Embryonic facial prominence (tissue), 1 donor: Measurements from ENCODE around the gene TMIGD2.
A peak's percentile ranks its signal among the peaks of the same experiment; 100 is the strongest.
"Not testable (repeated sequence)": the region's sequence is repeated elsewhere in the genome, so short reads cannot be mapped to it uniquely, and the experiment has no call there.

Experiments
- DNase-seq: peaks from one replicate; pipeline ENCODE4 v3.0.0-alpha.2; 2016; ENCODE audit errors: extremely low spot score

Gene TMIGD2

DNA sequence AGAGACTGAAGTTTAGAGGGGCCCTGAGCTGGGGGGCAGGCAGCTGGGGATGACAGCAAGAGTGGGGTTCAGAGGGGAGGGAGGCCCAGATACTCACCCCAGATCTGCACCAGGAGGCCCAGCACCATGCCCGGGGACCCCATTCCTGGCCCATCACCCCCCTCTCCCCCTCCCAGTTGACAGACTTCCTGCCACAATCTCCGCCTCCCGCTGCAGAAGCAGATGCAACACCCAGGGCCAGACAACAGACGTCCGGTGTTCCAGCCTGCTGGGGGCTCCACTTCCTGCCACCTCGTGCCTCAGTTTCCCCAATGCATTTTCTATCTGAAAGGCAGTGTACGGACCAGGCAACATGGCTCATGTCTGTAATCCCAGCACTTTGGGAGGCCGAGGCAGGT lies at the start of gene TMIGD2:
Gene TMIGD2, minus strand, starts transcription at position 147 of the 398 bp plus-strand sequence. Its CDS starts 4 bp downstream, at position 143.
- DNase-seq, result no peak

GRCh38 chr19:4350726-4351125 lies 48.5 kb upstream of the TMIGD2 start:
- no peak for DNase-seq

DNA sequence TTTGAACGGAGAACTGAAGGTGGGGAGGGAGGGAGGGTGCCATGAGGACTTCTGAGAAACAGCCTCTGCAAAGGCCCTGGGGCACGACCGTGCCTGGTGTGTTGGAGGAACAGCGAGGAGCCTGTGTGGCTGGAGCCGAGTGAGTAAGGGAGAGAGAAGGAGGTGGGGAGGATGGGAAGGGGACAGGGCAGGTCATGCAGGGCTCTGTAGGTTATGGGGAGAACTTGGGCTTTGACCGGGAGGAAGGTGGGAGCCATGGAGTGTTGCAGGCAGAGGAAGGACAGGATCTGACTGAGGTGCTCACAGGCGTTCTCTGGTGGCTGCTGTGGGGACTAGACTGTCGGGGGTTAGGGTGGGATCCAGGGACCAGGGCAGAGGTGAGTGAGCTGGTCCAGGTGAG lies 47.9 kb upstream of the TMIGD2 start:
- no peak for DNase-seq

DNA sequence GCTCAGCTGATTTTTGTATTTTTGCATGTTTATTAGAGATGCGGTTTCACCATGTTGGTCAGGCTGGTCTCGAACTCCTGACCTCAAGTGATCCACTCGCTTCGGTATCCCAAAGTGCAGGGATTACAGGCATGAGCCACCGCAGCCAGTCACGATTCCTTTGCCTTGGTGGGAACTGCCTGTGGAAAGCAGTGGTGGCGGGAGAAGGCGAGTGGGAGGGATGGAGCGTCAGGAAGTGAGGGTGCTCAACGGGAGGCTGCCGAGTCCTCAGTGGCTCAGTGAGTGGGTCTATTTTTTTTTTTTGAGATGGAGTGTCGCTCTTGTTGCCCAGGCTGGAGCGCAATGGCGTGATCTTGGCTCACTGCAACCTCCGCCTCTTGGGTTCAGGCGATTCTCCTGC lies 47.0 kb upstream of the TMIGD2 start:
- DNase-seq, result not testable (repeated sequence)

GRCh38 chr19:4347521-4347920 lies 45.3 kb upstream of the TMIGD2 start:
- DNase-seq, result no peak

DNA sequence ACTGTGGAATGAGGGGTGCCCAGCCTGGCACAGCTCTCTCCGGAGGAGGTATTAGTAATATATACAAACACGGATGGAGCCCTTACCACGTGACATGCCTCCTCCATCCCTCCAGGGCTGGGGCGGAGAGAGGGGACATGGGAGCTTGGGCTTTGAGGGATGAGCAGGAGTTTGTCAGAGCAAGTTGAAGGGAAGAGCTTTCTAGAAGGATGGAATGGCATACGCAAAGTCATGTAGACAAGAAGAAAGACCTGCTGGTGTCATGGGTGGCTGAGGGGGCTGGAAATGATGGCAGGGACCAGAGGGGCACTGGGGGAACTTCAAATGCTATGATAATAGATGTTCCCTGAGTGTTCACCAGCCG lies 43.8 kb upstream of the TMIGD2 start:
- DNase-seq, result no peak

GRCh38 chr19:4345342-4346019 lies 43.3 kb upstream of the TMIGD2 start:
- DNase-seq, result no peak

- peak; percentile 61 for DNase-seq
Observed at GRCh38 chr19:4343370-4344307, 41.5 kb upstream of the TMIGD2 start, which contains the start of gene MPND. Gene MPND, plus strand, starts transcription at chr19:4343562. Its CDS starts 32 bp downstream, at chr19:4343594.

- DNase-seq, result peak; percentile 100
Observed at GRCh38 chr19:4342615-4343369, 40.6 kb upstream of the TMIGD2 start.

GRCh38 chr19:4342314-4342614 lies 40.1 kb upstream of the TMIGD2 start:
- no peak for DNase-seq

DNA sequence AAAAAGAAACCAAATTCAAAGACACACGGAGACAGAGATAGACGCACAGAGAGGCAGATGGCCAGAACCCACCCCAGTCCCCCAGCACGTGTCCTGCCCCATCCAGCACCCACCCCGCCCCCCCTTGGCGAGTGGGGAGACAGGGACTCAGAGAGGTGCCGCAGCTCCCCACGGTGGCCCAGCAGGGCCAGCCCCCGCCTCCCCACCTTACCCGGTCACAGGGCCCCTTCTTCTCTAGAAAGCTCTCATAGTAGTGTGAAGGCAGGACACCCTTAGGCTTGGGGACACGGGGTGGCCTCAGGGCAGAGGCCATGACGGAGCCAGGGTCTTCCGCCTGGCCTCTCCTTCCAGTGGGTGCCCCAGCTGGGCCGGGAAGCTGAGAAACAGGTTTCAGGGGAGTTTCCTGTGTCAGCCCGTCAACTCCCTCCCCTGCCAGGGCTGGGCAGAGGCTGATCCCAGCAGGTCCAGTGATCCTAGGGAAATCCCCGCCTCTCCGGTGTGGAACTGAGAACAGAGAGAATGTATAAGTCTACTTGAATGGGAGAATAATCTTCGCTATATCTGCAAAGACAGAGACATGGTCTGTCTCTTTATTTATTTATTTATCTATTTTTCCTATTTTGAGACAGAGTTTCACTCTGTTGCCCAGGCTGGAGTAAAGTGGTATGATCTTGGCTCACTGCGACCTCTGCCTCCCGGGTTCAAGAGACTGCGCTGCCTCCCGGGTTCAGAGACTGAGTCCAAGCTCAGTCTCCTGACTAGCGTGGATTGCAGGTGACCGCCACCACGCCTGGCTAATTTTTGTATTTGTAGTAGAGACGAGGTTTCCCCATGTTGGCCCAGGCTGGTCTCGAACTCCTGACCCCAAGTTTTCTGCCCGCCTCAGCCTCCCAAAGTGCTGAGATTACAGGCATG lies 36.5 kb upstream of the TMIGD2 start, which contains the start of gene STAP2:
Gene STAP2, minus strand, starts transcription at position 387 of the 915 bp plus-strand sequence. Its CDS starts 74 bp downstream, at position 313.
- DNase-seq, result no peak

DNA sequence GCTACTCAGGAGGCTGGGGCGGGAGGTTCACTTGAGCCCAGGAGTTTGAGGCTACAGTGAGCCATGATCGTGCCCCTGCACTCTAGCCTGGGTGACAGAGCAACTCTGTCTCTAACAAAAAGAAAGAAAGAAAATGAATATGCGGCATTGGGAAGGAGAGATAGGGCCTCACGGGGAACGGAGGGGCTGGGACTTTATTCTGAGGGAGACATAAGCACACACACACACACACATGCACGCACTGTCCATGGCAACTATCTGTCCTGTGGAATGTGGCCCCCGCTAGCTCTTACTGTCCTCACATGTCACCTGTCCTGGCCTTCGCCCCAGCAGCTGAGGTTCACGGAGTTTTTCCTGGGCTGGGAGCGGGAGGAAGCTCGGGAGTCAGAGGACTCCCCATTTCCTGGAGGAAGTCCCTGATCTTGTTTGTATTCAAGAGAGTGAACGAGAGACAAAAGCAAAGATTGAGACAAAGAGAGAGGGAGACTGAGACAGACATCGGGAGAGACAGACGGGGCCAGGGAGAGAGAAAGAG lies 35.8 kb upstream of the TMIGD2 start:
- DNase-seq, result no peak

DNA sequence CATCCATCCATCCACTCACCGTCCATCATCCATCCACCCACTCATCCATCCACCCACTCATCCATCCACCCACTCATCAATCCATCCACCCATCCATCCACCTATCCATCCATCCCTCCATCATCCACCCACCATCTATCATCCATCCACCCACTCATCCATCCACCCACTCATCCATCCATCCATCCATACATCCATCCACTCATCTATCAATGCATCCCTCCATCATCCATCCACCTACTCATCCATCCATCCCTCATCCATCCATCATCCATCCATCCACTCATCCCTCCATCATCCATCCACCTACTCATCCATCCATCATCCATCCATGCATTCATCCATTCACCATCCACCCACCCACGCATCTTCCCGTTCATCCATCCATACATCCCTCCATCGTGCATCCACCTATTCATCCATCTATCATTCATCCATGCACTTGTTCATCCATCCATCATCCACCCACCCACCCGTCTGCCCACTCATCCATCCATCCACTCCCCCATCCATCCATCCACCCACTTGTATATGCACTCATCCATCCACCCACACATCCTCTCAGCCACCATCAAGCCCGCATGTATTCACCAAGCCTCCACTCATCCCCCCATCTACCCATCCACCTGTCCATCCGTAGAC lies 32.9 kb upstream of the TMIGD2 start:
- no peak for DNase-seq

DNA sequence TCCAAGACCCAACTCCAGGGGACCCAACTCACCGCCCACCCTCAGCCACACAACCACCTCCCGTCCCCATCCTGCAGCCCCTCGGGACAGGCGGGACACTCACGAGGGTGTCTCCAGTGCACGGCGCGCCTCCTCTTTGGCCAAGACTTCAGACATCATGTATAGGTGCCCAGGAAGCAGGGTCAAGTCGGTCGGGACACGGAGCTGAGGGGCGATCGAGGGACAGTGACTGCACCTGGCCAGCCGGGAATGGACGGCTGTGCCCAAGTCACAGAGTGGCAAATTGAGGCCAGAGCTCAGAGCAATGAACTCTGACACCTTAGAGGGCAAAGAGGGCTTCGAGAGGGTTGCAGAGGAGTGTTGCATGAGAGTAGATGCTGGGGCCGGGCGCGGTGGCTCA lies 27.7 kb upstream of the TMIGD2 start:
- DNase-seq, result no peak

DNA sequence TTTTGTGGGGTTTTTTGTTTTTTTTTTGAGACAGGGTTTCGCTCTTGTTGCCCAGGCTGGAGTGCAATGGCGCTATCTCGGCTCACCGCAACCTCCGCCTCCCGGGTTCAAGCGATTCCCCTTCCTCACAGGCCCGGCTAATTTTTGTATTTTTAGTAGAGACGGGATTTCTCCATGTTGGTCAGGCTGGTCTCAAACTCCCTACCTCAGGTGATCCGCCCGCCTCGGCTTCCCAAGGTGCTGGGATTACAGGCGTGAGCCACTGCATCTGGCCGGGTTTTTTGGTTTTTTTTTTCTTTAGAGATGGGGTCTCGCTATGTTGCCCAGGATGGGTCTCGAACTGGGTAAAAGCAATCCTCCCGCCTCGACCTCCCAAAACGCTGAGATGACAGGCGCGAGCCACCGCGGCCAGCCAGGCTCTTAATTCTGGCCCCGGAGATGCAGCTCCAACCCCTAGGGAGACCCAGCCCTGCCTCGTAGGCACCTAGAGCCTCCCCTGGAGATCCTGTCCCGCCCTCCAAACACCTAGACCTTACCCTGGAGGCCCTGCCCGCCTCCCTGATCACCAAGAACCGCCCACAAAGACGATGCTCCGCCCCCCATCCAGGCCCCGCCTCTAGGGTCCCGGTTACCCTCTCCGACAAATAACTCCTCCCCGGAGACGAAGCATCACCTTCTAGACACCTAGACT lies 26.9 kb upstream of the TMIGD2 start:
- not testable (repeated sequence) for DNase-seq

DNA sequence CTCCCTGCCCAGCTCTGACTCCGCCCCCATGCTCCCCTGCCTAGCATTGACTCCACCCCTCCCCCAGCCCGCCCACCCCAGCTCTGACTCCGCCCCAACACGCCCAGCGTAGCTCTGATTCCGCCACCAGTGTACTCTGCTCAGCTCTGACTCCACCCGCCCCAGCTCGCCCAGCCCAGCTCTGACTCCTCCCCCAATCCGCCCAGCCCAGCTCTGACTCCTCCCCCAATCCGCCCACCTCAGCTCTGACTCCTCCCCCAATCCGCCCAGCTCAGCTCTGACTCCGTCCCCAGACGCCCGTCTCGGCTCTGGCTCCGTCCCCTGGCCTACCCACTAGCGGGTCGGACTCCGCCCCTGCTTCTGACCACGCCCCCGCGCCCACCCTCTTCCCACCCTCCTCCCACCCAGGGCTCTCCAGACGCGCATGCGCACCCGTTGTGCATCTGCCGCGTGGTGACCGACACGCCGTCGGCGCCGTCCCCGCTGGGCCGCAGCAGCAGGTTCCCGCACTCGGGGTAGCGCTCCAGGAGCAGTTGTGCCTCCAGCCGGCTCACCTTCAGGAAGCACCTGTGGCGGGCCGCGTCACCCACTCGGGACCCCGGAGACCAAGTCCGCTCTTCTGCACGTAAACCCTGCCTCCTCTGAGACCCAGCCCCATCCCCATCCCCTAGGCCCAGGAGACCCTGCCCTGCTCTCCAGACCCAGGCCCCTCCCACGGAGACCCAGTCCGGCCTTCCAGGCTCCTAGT lies 26.2 kb upstream of the TMIGD2 start:
- DNase-seq, result peak; percentile 97

- no peak for DNase-seq
Observed at GRCh38 chr19:4327877-4328242, 25.7 kb upstream of the TMIGD2 start.

DNA sequence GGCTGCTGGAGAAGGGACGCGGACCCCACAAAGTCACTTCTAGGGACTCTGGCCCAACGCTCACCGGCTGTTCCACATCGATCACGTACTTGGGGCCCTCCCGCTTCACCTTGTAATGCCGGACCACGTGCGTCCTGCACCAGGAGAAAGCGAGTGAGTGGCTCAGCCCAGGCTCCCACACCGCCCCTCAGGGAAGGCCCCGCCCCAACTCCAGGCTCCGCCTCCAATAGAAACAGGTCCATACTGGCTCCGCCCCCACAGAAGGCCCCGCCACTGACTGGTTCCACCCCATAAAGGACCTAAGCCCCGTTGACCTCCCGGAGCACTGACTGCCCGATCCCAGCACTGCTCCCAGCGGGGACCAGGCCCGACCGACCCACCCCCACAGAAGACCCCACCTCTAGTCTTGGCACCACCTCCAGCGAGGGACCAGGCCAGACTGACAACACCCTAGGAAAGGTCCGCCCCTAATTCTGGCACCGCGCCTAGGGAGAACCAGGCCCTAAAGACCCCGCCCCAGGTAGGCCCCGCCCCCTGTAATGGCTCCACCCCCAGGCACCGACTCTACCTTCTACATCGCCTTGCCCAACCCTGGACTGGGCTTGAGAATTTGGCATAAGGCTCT lies 25.2 kb upstream of the TMIGD2 start:
- no peak for DNase-seq

GRCh38 chr19:4326837-4327251 lies 24.7 kb upstream of the TMIGD2 start:
- DNase-seq, result no peak
